H9 (cell line): ENCODE results near the gene NCKAP5L. TPM values are rescaled to one million over a fixed set of nuclear protein-coding genes. Genes with fewer than 3 reads are reported as not detected.
A peak's percentile ranks its signal among the peaks of the same experiment; 100 is the strongest.

Experiments
- DNase-seq: peaks from one replicate; pipeline ENCODE4 v3.0.0-alpha.2; 2017
- H2AFZ ChIP-seq: one replicate; pipeline ENCODE4 v1.6.1; 2013; ENCODE audit warnings: mild to moderate bottlenecking, low read length, control low read depth, moderate library complexity
- H2AK5ac ChIP-seq: 2 replicates; pipeline ENCODE4 v1.6.1; 2013; ENCODE audit warnings: low read length, control low read depth, mixed read lengths; ENCODE audit not compliant: insufficient read length
- H2BK120ac ChIP-seq: one replicate; pipeline ENCODE4 v1.6.1; 2013; ENCODE audit warnings: low read depth, mild to moderate bottlenecking, low read length, control low read depth, inconsistent platforms; ENCODE audit not compliant: poor library complexity, severe bottlenecking
- H2BK12ac ChIP-seq: 2 replicates; pipeline ENCODE4 v1.6.1; 2013; ENCODE audit warnings: low read length, control low read depth, mixed read lengths, low read depth; ENCODE audit not compliant: insufficient read length
- H2BK15ac ChIP-seq: 2 replicates; pipeline ENCODE4 v1.6.1; 2013; ENCODE audit warnings: low read depth, low read length, control low read depth
- H2BK20ac ChIP-seq: one replicate; pipeline ENCODE4 v1.6.1; 2013; ENCODE audit warnings: low read depth, mild to moderate bottlenecking, low read length, control low read depth, inconsistent platforms; ENCODE audit not compliant: poor library complexity, severe bottlenecking
- H2BK5ac ChIP-seq: 2 replicates; pipeline ENCODE4 v1.6.1; 2013; ENCODE audit warnings: low read length, control low read depth, mixed read lengths; ENCODE audit not compliant: insufficient read length
- H3K14ac ChIP-seq: 2 replicates; pipeline ENCODE4 v1.6.1; 2013; ENCODE audit warnings: low read length, control low read depth; ENCODE audit not compliant: insufficient read depth
- H3K18ac ChIP-seq: 2 replicates; pipeline ENCODE4 v1.6.1; 2013; ENCODE audit warnings: low read depth, mild to moderate bottlenecking, mixed read lengths, low read length, control low read depth; ENCODE audit not compliant: insufficient read length
- H3K23ac ChIP-seq: 2 replicates; pipeline ENCODE4 v1.6.1; 2013; ENCODE audit warnings: low read length, control low read depth, mixed read lengths, low read depth; ENCODE audit not compliant: insufficient read length
- H3K23me2 ChIP-seq: 2 replicates; pipeline ENCODE4 v1.6.1; 2013; ENCODE audit warnings: low read depth, mild to moderate bottlenecking, mixed read lengths, low read length, control low read depth; ENCODE audit not compliant: insufficient read length, poor library complexity, severe bottlenecking
- H3K27ac ChIP-seq: 2 replicates; pipeline ENCODE4 v1.5.1; 2013; ENCODE audit warnings: low read length, control low read depth, mixed read lengths, low read depth; ENCODE audit not compliant: insufficient read length
- H3K27me3 ChIP-seq: 2 replicates; pipeline ENCODE4 v1.6.1; 2013; ENCODE audit warnings: low read length, control low read depth, inconsistent platforms; ENCODE audit not compliant: insufficient read depth
- H3K4ac ChIP-seq: 2 replicates; pipeline ENCODE4 v1.6.1; 2013; ENCODE audit warnings: low read depth, mild to moderate bottlenecking, control low read depth, inconsistent platforms, low read length, moderate library complexity
- H3K4me1 ChIP-seq: 2 replicates; pipeline ENCODE4 v1.6.1; 2013; ENCODE audit warnings: low read length, control low read depth, inconsistent platforms; ENCODE audit not compliant: insufficient read depth
- H3K4me2 ChIP-seq: 2 replicates; pipeline ENCODE4 v1.6.1; 2013; ENCODE audit warnings: low read length, control low read depth, mixed read lengths; ENCODE audit not compliant: insufficient read length, insufficient read depth
- H3K56ac ChIP-seq: 2 replicates; pipeline ENCODE4 v1.6.1; 2013; ENCODE audit warnings: low read depth, mild to moderate bottlenecking, mixed read lengths, low read length, control low read depth; ENCODE audit not compliant: insufficient read length
- H3K79me1 ChIP-seq: 2 replicates; pipeline ENCODE4 v1.6.1; 2013; ENCODE audit warnings: low read depth, mild to moderate bottlenecking, moderate library complexity, low read length, control low read depth, inconsistent platforms; ENCODE audit not compliant: insufficient read depth, poor library complexity, severe bottlenecking
- H3K79me2 ChIP-seq: 2 replicates; pipeline ENCODE4 v1.6.1; 2013; ENCODE audit warnings: low read length, control low read depth, inconsistent platforms; ENCODE audit not compliant: insufficient read depth
- H3K9ac ChIP-seq: 2 replicates; pipeline ENCODE4 v1.6.1; 2013; ENCODE audit warnings: low read length, control low read depth, mixed read lengths; ENCODE audit not compliant: insufficient read length; ENCODE audit errors: extremely low read depth
- H3K9me3 ChIP-seq: one replicate; pipeline ENCODE4 v1.6.1; 2013; ENCODE audit warnings: low read depth, low read length, inconsistent platforms; ENCODE audit not compliant: control insufficient read depth
- H3T11ph ChIP-seq: one replicate; pipeline ENCODE4 v1.6.1; 2013; ENCODE audit warnings: mild to moderate bottlenecking, low read length, control low read depth, inconsistent platforms
- H4K20me1 ChIP-seq: one replicate; pipeline ENCODE4 v1.6.1; 2013; ENCODE audit not compliant: control insufficient read depth, insufficient read length, insufficient read depth
- H4K5ac ChIP-seq: 2 replicates; pipeline ENCODE4 v1.6.1; 2013; ENCODE audit warnings: low read depth, mild to moderate bottlenecking, mixed read lengths, low read length, control low read depth; ENCODE audit not compliant: insufficient read length
- H4K8ac ChIP-seq: replicated peaks from 2 replicates; pipeline ENCODE4 v1.6.1; 2013; ENCODE audit warnings: low read length, control low read depth, mixed read lengths, low read depth; ENCODE audit not compliant: insufficient read length
- H4K91ac ChIP-seq: 2 replicates; pipeline ENCODE4 v1.6.1; 2013; ENCODE audit warnings: low read depth, mild to moderate bottlenecking, moderate library complexity, mixed read lengths, low read length, control low read depth; ENCODE audit not compliant: insufficient read length
- H3K27ac Mint-ChIP-seq, 3 experiments: 2 replicates in 2 of 3; 3 replicates in 1 of 3; pipeline ENCODE4 v1.8.0; 2020 to 2021; ENCODE audit warnings: mixed read lengths in 3 of 3, mild to moderate bottlenecking in 1 of 3, moderate library complexity in 1 of 3
- H3K27me3 Mint-ChIP-seq: 2 replicates; pipeline ENCODE4 v1.8.0; 2021; ENCODE audit warnings: low read depth, mild to moderate bottlenecking, moderate library complexity, mixed read lengths
- H3K36me3 Mint-ChIP-seq, 3 experiments: 2 replicates in 2 of 3; 3 replicates in 1 of 3; pipeline ENCODE4 v1.8.0; 2020 to 2021; ENCODE audit warnings: low read depth in 3 of 3, mixed read lengths in 3 of 3; ENCODE audit not compliant: insufficient read depth in 1 of 3
- H3K4me1 Mint-ChIP-seq, 2 experiments: 2 replicates each; pipeline ENCODE4 v1.8.0; 2020; ENCODE audit warnings: mixed read lengths in 2 of 2
- H3K4me3 Mint-ChIP-seq, 2 experiments: 2 replicates in 1 of 2; 3 replicates in 1 of 2; pipeline ENCODE4 v1.8.0; 2020 to 2021; ENCODE audit warnings: mild to moderate bottlenecking in 2 of 2, mixed read lengths in 2 of 2, moderate library complexity in 1 of 2
- H3K9me3 Mint-ChIP-seq, 2 experiments: 2 replicates in 1 of 2; 3 replicates in 1 of 2; pipeline ENCODE4 v1.8.0; 2020; ENCODE audit warnings: mild to moderate bottlenecking in 2 of 2, mixed read lengths in 2 of 2, moderate library complexity in 1 of 2
- CTCF ChIP-seq: fragments of 200-600 bp; sonication (generic); conservative IDR thresholded peaks from 3 replicates; pipeline ENCODE4 v1.8.0; 2021; ENCODE audit warnings: antibody characterized with exemption, mild to moderate bottlenecking
- WGBS: extraction: QIAGEN DNeasy Blood & Tissue Kit; methylation state at CpG from one replicate; pipeline ENCODE4 v1.1.7; 2013; ENCODE audit warnings: missing lambda C conversion rate, low lambda C conversion rate, mixed read lengths; ENCODE audit not compliant: insufficient read length; ENCODE audit errors: extremely low coverage; 5-methylcytosine and 5-hydroxymethylcytosine counted together
- total RNA-seq: library from RNA; stranded (reverse); gene quantifications from 2 replicates; pipeline ENCODE4 v1.2.1, GENCODE V29; 2021

Gene NCKAP5L
- total RNA-seq, 1 experiment from 2014 or later, result 27.7 TPM

- no peak overlapping the region for H4K5ac ChIP-seq
- no peak overlapping the region for H3K9ac ChIP-seq
- H4K91ac ChIP-seq, result no peak overlapping the region
- H3K56ac ChIP-seq, result no peak overlapping the region
- no peaks in the 10 kb centered on the region for H3K4me1 Mint-ChIP-seq
- WGBS, result no CpG with 5 or more reads among the region's 11 CpGs
- no peak overlapping the region for H3K4me2 ChIP-seq
- H3K27me3 ChIP-seq, result no peaks in the 10 kb centered on the region
- H2BK15ac ChIP-seq, result no peak overlapping the region
- H3K27me3 Mint-ChIP-seq, result no peaks in the 10 kb centered on the region
- no peak overlapping the region for H3K4ac ChIP-seq
- H3K14ac ChIP-seq, result no peak overlapping the region
- no peaks in the 10 kb centered on the region for H3K79me1 ChIP-seq
- no peaks in the 10 kb centered on the region for H3K79me2 ChIP-seq
- no peaks in the 10 kb centered on the region for H3K9me3 Mint-ChIP-seq
- no peak overlapping the region for H2AFZ ChIP-seq
- H3K4me3 Mint-ChIP-seq, result no peak overlapping the region
- no peaks in the 10 kb centered on the region for H3K23me2 ChIP-seq
- H4K20me1 ChIP-seq, result no peaks in the 10 kb centered on the region
- no peak overlapping the region for H3K23ac ChIP-seq
- H4K8ac ChIP-seq, result no peak overlapping the region
- TF ChIP-seq CTCF, result no peak
- H3K27ac ChIP-seq, result no peak overlapping the region
- H3K27ac Mint-ChIP-seq, result peak overlapping the region in 1 of 3 experiments; percentile 31; a peak in 1 of 7 replicates
- H3K18ac ChIP-seq, result no peak overlapping the region
- DNase-seq, result no peak
- H3K9me3 ChIP-seq, result no peaks in the 10 kb centered on the region
- no peak overlapping the region for H2BK5ac ChIP-seq
- no peak overlapping the region for H3T11ph ChIP-seq
- peaks cover 16 to 58% (median 22%) of the 10 kb centered on the region in 3 experiments for H3K36me3 Mint-ChIP-seq
- no peak overlapping the region for H2BK20ac ChIP-seq
- no peaks in the 10 kb centered on the region for H3K4me1 ChIP-seq
- no peak overlapping the region for H2BK12ac ChIP-seq
- no peak overlapping the region for H2BK120ac ChIP-seq
- no peak overlapping the region for H2AK5ac ChIP-seq
Observed at GRCh38 chr12:49800421-49801140, 27.6 kb downstream of the NCKAP5L start.
